ENCODE measurements around the gene CHKA.

CHKA gene

DNA sequence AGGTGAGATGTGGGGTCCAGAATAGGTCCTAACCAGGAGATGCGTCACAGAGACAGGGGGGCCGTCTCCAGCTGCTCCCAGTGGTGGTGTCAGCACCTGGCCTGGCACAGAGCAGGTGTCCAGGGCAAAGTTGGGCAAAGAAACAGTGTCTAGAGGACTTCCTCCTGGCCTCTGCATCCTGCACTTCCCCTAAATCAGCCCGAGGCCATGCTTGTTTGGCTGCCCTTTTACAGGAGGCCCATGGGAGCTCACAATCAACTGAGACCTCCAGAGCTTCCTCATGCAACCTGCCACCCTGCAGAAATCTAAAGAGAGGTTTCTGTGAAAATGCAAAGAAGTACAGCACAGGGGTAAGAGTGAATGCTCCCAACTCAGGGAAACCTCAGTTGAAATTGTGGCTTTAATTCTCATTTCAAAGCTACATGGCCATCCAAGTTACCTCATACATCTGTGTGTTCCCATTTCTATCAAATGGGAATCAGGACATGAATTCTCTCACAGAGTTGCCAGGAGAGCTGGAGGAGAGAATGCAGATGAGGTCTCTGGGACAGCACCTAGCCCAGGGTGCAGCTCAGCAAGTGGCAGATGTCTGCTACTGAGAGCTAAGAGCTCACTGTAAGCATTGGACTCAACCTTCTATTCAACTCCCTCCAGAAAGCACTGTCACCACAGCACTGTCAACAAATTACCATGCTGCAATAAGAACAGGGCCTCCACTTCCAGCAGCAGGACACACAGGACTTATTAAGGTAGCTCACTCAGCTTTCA, 49.7 kb downstream of the CHKA start:
- no peak for DNase-seq (ENCODE audit: low spot score)

DNA sequence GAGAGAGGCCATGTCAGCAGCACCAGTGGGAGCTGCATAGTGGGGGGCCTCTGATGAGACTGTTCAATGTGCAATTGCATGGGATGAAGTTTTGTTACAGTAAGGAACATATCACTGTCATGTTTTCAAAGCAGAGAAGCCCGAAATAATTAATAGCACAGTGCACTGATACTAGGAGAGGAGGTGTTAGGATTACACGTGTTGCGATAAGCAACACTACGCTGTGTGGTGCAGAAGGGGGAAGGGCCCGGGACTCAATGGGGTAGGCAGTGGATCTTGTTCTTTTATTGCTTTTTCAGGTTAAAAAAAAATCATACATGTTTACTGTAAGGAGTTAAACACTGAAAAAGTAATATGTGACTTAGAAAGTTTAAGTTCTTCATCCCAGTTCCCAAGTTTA, 53.2 kb downstream of the CHKA start:
- no peak for DNase-seq (ENCODE audit: low spot score)

DNA sequence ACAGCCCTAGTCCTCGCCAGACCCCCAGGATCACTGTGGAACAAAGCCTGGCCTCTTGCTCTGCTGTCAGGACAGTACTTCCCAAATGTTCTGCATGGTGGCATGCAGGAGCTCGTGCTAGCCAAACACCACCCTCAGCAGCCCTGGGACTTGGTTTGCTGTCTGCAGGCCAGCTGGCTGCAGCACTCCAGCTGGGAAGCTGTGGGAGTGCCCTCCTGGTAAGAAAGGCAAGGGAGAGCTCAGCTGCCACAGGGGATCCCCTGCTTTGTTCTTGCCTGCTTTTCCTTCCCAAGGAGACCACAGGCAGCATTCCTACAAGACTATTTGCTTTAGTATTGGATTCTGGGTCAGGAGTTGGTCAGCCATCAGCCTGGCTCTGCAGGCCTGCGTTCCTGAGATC, 54.4 kb downstream of the CHKA start:
- DNase-seq (ENCODE audit: low spot score): no peak

DNA sequence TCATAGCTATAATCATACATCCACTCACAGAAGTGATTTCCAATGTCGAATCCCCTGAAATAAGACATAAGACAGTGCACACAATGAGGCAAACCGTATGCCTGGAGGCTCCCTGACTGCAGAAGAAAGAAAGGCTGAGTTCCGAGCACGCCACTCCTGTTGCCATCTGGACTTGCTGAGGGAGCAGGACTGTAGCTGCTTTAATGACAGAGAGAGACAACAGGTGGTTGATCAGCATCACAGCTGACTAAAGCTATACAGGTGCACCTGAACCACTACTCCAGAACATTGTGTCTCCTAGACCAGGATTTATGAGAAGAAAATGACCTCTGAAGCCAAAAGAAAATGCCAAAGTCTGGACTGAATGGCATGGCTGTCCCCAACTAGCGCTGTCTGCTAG, 55.3 kb downstream of the CHKA start:
- DNase-seq (ENCODE audit: low spot score): no peak

DNA sequence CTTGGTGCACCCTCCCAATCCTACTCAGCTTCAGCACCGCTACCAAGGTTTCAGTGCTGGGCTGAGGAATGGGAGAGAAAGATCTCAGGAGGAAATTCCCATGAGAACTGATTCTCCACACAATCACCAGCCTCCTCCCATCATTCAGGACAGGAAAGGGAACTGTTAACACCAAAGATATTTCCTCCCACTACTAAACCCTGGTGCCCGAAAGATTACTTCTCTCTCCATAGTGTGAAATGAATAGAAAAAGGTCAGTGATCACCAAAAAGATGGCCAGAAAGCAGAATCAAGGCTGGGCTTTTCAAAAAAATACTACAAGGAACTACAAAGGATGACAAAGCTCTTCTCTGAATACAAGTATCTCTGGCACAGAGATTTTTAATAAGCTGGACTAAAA, 56.3 kb downstream of the CHKA start:
- no peak for DNase-seq (ENCODE audit: low spot score)

DNA sequence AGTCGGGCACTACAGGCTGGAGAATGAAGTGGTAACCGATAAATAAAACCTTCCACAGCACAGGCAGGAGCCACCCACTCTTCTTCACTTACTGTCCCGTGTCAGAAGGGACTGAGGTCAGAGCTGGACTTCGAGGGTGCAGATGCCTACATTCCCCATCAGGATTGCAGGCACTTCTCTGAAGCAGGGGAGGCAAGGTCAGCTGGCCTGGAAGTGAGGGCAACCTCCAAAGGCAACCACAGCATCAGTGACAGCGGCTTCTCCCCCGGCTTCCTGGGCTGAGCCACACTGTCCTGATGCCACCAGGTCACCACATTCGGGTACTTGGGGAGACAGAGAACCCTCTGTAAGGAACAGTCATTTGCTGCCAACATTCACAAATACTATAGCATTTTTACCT, 59.7 kb downstream of the CHKA start:
- no peak for DNase-seq (ENCODE audit: low spot score)

DNA sequence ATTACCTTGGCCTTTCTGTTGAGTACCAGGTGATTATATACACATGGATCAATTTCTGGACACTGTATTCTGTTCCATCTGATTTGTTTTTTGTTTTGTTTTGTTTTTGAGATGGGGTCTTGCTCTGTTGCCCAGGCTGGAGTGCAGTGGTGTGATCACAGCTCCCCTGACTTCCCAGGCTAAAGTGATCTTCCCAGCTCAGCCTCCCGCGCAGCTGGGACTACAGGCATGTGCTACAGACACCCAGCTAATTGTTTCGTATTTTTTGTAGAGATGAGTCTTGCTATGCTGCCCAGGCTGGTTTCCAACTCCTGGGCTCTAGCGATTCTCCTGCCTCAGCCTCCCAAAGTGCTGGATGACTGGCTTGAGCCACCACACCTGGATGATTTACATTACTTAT, 63.4 kb downstream of the CHKA start:
- no peak for DNase-seq (ENCODE audit: low spot score)

DNA sequence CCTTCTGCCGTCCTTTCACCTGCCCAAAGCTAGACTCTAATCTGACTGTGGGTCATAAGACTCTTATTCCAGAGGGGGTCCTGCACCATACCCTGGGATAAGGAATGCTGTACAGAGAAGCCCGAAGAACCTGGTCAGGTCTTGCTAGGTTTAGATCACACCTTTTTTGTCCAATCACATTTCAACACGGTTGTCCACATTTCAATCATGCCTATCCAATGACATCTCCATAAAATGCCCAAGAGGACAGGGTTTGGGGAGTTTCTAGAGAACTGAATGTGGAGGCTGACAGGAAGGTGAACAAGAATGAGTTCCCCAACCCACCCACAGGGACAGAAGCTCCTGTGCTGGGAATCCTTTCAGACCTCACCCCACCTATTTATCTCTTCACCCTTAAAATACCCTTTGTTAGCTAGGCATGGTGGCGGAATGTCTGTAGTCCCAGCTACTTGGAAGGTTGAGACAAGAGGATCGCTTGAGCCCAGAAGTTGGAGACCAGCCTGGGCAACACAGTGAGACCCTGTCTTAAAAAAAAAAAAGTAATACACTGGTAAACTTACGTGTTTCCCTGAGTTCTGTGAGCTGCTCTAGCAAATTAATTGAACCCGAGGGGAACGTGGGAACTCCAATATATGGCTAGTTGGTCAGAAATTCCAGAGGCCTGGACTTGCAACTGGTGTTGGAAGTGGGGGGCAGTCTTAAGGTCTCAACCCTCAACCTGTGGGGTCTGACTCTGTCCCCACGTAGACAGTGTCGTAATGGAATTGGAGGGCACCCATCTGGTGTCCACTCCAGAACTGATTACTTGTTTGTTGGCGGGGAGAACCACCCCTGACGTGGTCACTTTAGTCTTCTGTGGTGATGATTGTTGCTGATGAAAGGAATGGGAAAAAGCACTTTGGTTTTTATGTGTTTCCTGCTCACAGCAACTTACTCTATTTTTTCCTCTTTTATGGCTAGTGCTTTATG, 64.6 kb downstream of the CHKA start:
- DNase-seq (ENCODE audit: low spot score): no peak

DNA sequence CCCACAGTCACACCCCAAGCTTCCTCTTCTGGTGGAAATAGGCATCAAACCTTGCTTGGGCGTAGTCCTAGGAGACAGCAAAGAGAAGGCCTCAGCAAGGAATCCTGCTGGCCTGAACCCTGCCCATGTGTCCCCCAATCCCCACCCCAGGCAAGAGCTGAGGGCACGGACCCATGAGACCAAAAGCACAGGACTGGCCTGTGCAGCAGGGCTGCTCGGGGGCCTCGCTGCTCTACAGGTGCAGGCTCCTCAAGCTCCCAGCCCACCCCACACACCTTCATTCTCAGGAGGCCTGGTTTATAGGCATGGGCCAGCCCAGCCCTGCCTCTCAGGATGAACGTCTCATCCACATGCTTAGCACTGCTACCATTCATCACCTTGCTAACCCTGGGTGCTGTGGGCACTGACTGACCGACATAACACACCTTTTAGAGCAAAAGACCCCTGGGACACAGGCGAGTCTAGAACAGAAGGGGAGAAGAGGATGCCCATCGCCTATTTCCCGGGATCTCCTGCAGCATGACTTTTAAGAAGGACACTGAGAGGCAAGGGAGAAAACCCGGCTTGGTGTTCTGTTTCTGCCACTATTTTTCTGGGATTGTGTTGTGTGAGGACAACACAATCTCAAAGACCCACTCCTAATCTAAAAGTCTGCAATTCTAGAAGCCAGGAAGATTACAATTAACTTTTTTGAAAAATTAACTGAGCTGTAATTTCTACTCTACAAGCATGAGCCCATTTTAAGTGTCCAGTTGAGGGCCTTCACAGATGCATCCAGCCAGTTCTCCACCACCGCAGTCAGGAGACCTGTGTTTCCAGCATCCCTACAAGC, 67.0 kb downstream of the CHKA start:
- DNase-seq (ENCODE audit: low spot score): no peak

DNA sequence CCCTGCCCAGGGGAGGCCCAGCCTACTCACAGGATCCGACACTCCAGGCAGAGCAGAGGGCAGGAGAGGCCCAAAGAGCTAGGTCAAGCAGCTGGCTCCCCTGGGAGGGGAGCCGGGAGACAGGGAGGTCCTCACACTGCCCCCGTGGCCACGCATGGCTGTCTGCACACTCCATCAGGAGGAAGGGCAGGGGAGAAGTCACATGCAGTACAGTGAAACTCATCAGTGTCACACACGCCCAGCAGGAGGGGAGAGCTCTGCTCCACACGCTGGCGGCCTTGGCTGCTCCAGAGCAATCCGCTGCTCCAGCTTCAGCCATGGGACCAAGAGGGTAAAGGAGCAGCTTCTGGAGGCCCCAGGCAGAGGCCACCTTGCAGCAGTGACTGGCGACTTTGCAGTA, 68.1 kb downstream of the CHKA start:
- DNase-seq (ENCODE audit: low spot score): no peak

DNA sequence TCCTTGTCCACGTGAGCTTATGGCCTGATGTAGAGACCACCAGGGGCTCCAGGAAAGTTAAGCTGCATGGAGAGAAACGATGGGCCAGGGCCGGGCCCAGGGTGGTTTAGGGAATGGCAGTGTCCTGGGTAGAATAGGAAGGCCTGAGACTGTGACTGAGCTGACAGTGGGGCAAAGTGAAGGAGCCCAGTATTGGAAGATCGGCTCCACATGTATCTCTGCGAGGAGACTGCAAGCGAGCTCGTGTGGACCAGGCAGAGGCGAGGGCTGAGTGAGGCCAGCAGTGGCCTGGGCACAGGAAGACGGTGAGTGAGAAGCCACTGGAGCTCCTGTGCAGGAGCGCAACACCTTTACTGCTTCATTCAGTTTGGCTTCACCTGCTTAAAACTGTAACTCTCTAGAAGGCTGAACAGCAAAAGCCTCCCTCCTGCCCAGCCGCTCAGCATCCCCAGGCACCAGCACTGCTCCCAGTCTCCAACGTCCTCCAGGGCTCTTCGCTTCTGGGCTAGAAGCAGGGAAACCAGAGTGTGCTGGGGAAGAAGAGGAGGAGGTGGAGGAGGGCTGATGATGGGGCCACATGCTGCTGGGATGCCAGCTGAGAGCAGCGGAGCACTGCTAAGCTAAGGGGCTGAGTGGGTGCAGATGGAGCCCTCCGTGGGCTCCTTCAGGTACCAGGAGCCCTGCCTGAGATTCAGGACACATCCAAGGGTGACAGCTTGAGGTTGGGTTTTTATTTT, 68.9 kb downstream of the CHKA start:
- no peak for DNase-seq (ENCODE audit: low spot score)

DNA sequence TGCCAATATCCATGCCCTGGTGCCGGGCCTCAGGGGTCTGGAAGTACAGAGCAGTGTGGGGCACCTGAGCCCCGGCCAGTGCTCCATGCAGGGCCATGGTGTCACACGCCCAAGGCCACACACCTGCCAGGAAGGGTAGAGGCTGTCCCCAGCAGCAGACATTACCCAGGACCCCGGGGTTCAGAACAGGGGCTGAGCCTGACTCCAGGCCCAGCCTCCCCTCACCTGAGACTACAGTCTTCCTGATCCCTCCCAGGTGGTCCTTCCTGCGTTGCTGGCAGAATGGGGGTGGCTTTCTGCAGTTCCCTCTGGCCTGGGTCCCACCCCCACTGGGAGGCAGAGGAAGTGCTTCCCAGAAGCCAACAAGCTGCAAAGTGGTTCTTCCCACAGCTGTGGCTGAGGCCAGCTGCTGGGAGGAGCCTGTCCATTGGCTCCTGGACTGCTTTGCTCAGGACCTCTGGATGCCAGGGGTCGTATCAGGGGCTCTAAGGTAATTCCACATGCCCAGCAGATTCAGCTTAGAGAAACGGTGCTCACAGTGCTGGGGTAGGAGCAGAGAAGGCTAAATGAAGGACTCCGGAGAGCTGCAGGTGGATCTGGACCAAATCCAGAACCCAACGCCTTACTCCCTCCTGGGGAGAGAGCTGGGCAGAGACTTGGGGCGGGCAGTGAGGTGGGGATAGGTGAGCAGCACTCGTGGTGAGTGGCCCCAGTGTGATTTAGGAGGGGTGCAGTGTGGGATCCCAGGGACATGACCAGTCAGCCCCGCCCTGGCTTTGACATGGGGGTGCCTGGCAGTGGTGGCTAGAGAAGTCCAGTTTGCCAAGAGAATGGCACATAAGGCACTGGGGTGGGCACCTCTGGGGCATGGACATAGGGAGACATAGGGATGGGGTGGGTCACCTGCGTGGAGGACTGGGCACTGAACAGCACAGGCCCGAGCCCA, 69.7 kb downstream of the CHKA start:
- DNase-seq (ENCODE audit: low spot score): no peak

DNA sequence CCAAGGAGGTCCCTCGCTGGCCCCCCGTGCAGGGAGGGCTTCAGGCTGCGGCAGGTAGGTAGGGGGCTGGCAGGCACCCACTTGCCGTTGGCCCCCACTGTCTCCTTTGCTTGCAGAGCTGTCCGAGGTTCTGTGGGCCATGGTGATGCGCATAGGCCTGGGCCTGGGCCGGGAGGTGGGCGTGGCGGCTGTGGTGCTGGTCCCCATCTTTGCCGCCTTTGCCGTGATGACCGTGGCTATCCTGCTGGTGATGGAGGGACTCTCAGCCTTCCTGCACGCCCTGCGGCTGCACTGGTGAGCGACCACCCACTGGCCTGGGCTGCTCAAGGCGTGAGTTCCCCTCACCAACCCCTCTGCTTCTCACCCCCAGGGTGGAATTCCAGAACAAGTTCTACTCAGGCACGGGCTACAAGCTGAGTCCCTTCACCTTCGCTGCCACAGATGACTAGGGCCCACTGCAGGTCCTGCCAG, 70.8 kb downstream of the CHKA start:
- no peak for DNase-seq (ENCODE audit: low spot score)

DNA sequence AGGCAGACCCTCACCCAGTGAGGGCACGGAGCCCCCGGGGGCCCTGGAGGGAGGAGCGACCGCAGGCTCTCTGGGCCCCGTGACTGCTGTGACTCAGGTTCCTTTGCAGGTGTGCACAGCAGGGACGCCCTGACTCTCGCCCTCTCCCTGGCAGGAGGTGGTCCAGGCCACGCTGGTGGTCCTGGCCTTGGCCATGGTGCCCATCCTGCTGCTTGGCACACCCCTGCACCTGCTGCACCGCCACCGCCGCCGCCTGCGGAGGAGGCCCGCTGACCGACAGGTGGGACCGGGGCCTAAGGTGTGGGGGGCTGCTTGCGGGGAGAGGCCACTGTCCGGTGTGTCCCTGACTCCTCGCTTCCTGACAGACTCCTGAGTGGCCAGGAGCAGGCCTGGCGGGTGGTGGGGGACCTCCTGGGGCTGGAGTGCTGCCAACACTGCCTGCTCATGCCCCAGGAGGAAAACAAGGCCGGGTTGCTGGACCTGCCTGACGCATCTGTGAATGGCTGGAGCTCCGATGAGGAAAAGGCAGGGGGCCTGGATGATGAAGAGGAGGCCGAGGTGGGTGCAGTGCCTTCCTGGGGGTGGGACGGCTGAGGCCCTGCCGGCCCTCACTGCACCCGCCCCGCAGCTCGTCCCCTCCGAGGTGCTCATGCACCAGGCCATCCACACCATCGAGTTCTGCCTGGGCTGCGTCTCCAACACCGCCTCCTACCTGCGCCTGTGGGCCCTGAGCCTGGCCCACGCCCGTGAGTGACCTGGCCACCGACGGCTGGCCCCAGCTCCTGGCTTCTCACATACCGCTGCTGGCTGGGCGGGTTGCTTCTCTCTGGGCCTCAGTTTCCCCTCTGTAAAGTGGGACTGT, 71.4 kb downstream of the CHKA start:
- peak; percentile 28 for DNase-seq (ENCODE audit: low spot score)

DNA sequence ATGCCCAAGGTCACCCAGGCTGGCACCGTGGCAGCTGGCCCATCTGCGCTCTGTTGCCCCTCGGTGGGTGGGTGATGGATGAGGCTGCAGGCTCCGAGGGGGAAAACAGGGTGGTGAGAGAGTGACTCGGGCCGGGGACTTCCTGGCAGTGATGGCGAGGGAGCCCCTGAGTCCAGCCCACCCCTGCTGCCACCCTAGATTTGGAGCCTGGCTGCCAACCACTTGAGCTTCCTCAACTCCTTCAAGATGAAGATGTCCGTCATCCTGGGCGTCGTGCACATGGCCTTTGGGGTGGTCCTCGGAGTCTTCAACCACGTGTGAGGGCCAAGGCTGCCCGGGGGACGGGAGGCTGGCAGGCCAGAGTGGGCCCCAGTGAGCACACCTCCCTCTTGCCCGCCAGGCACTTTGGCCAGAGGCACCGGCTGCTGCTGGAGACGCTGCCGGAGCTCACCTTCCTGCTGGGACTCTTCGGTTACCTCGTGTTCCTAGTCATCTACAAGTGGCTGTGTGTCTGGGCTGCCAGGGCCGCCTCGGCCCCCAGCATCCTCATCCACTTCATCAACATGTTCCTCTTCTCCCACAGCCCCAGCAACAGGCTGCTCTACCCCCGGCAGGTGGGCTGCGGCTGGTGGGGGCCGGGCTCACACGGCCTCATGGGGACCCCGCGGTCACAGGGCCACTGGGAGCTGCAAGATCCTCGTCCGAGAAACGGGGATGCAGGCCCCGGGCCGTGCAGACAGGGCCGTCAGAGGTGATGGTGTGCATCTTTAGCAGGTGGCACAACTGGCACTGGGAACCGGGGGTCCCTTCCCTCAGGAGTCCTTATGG, 72.3 kb downstream of the CHKA start:
- peak; percentile 35 for DNase-seq (ENCODE audit: low spot score)

DNA sequence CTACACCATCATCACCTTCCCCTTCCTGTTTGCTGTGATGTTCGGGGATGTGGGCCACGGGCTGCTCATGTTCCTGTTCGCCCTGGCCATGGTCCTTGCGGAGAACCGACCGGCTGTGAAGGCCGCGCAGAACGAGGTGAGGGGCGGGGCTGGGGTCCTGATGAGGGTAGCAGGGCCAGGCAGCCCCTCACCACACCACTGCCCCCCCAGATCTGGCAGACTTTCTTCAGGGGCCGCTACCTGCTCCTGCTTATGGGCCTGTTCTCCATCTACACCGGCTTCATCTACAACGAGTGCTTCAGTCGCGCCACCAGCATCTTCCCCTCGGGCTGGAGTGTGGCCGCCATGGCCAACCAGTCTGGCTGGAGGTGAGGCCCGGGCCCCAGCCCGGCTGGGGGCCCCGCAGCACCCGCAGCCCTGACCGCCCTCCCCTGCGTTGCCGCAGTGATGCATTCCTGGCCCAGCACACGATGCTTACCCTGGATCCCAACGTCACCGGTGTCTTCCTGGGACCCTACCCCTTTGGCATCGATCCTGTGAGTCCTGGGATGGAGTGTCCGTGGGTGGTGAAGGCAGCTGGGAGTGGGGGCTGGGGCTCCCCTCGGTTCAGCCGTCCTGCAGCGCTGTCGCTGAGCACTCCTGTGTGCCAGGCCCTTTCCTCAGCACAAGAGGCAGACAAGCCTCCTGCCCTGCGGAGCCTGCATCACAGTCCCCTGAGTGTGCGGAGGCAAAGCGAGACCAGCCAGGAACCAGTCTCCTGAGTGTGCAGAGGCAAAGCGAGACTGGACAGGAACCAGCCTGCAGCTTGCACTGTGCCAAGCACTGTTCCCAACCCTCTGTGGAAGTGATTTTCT, 73.5 kb downstream of the CHKA start:
- DNase-seq (ENCODE audit: low spot score): peak; percentile 28

DNA sequence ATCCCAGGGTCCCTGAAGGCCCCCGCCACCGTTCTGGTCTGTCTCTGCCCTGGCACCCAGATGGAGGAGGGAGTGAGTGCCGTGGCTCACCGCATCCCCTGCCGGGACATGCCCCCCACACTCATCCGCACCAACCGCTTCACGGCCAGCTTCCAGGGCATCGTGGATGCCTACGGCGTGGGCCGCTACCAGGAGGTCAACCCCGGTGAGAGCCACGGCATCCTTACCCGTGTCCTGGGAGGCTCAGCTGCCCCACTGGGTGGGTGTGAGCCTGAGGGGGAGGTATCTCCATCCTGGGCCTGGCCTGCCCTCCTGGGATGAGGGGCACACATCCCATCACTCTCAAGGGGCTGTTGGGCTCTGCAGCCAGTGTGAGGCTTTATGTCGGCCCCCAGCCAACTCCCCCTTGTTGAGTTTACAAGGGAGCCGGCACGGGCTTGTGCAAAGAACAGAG, 76.3 kb downstream of the CHKA start:
- DNase-seq (ENCODE audit: low spot score): peak; percentile 24

All from D341Med (cell line).